A549 treated with ZK216348 at 1 μM for 4 hours (cell line): Measurements from ENCODE around the gene PRAMEF2. TPM values are rescaled to one million over a fixed set of nuclear protein-coding genes. Genes with fewer than 3 reads are reported as not detected.

ENCODE experiments used
- total RNA-seq: library from RNA; stranded (reverse); fragments of 200-300 nt; extraction: Qiagen RNA extraction; gene quantifications from 5 replicates; pipeline ENCODE4 v1.2.3, GENCODE V29; 2022; ENCODE audit warnings: low read depth

The PRAMEF2 gene, protein sequence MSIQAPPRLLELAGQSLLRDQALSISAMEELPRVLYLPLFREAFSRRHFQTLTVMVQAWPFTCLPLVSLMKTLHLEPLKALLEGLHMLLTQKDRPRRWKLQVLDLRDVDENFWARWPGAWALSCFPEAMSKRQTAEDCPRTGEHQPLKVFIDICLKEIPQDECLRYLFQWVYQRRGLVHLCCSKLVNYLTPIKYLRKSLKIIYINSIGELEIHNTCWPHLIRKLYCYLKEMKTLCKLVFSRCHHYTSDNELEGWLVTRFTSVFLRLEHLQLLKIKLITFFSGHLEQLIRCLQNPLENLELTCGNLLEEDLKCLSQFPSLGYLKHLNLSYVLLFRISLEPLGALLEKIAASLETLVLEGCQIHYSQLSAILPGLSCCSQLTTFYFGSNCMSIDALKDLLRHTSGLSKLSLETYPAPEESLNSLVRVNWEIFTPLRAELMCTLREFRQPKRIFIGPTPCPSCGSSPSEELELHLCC
- not detected in 5 replicates for total RNA-seq

DNA sequence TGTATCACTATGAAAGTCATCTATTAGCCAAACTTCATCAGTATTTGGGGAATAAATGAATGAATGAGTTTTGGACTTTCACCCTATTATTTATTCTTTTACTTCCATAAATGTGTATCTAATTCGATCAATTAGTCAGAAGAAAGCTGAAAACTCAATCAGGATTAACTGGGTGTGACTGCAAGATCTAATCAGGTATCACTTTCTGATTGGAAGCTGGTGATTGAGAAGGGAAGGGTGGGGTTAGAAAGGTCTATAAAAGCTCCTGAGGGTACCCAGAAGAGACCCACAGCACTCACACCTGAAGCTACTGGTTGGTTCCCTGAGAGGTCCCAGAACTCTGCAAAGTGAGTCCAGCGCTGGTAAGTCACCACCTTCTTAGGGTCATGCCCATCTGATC is at the start of gene PRAMEF2:
Gene PRAMEF2, plus strand, starts transcription at position 301 of the 400 bp plus-strand sequence. CDS start 1,924 bp downstream, outside the sequence.

DNA sequence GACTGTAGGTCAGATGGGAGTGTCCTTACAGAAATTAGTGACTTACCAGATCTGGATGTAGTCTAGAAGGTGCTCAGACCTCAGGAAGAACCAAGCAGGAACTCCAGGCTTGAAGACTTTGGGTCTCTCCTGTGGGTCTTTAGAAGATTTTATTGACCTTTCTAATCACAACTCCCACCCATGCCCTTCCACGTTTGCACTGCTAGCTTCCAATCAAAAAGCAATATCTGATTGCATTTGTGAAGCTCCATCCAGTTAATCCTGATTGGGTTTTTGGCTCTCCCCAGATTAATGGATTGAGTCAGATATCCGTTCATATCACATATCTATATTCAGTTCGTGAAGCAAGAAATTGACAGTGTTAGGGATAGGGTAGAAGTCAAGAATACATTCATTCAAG is 25.6 kb upstream of the PRAMEF2 start, which contains the start of gene PRAMEF11:
Gene PRAMEF11, minus strand, starts transcription at position 101 of the 400 bp plus-strand sequence. CDS start 2,621 bp downstream, outside the sequence.

DNA sequence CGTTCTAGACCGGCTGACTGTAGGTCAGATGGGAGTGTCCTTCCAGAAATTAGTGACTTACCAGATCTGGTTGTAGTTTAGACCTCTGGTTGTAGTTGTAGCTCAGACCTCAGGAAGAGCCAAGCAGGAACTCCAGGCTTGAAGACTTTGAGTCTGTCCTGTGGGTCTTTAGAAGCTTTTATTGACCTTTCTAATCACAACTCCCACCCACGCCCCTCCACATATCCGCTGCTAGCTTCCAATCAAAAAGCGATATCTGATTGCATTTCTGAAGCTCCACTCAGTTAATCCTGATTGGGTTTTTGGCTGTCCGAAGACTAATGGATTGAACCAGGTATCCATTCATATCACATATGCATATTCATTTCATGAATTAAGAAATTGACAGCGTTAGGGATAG is 8.3 kb upstream of the PRAMEF2 start, which contains the start of gene HNRNPCL1:
Gene HNRNPCL1, minus strand, starts transcription at position 101 of the 400 bp plus-strand sequence. CDS start 431 bp downstream, outside the sequence.

DNA sequence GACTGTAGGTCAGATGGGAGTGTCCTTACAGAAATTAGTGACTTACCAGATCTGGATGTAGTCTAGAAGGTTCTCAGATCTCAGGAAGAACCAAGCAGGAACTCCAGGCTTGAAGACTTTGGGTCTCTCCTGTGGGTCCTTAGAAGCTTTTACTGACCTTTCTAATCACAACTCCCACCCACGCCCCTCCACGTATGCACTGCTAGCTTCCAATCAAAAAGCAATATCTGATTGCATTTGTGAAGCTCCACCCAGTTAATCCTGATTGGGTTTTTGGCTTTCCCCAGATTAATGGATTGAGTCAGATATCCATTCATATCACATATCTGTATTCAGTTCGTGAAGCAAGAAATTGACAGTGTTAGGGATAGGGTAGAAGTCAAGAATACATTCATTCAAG is 29.2 kb downstream of the PRAMEF2 start, which contains the start of gene PRAMEF4:
Gene PRAMEF4, minus strand, starts transcription at position 101 of the 400 bp plus-strand sequence. CDS start 2,807 bp downstream, outside the sequence.

DNA sequence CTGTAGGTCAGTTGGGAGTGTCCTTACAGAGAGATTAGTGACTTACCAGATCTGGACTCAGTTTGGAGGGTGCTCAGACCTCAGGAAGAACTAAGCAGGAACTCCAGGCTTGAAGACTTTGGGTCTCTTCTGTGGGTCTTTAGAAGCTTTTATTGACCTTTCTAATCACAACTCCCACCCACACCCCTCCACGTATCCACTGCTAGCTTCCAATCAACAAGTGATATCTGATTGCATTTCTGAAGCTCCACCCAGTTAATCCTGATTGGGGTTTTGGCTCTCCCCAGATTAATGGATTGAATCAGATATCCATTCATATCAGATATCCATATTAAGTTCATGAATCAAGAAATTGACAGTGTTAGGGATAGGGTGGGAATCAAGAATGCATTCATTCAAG is 41.3 kb downstream of the PRAMEF2 start, which contains the start of gene PRAMEF10:
Gene PRAMEF10, minus strand, starts transcription at position 101 of the 400 bp plus-strand sequence. CDS start 2,423 bp downstream, outside the sequence.

Other genes starting within 250 kb of the PRAMEF2 start
- gene DHRS3, start 238.9 kb upstream of the PRAMEF2 start, total RNA-seq, result 44.3 to 62.2 TPM (median 56.5 TPM) in 5 replicates
- gene AADACL4, start 213.0 kb upstream of the PRAMEF2 start, total RNA-seq, result not detected in 5 replicates
- not detected in 5 replicates for gene AADACL3, start 141.0 kb upstream of the PRAMEF2 start, total RNA-seq
- not detected in 5 replicates for gene CFAP107, start 110.9 kb upstream of the PRAMEF2 start, total RNA-seq
- not detected in 5 replicates for gene PRAMEF12, start 83.3 kb upstream of the PRAMEF2 start, total RNA-seq
- not detected in 5 replicates for gene PRAMEF1, start 65.7 kb upstream of the PRAMEF2 start, total RNA-seq
- gene PRAMEF11, start 25.7 kb upstream of the PRAMEF2 start, total RNA-seq, result not detected in 5 replicates
- gene HNRNPCL1, start 8.4 kb upstream of the PRAMEF2 start, total RNA-seq, result not detected in 5 replicates
- gene PRAMEF4, start 29.1 kb downstream of the PRAMEF2 start, total RNA-seq, result not detected in 5 replicates
- not detected in 5 replicates for gene PRAMEF10, start 41.2 kb downstream of the PRAMEF2 start, total RNA-seq
- gene PRAMEF7, start 59.5 kb downstream of the PRAMEF2 start, total RNA-seq, result not detected in 5 replicates
- not detected in 5 replicates for gene PRAMEF6, start 90.5 kb downstream of the PRAMEF2 start, total RNA-seq
- gene PRAMEF27, start 199.5 kb downstream of the PRAMEF2 start, total RNA-seq, result not detected in 5 replicates
- gene HNRNPCL3, start 203.7 kb downstream of the PRAMEF2 start, total RNA-seq, result not detected in 5 replicates
- not detected in 5 replicates for gene PRAMEF25, start 213.7 kb downstream of the PRAMEF2 start, total RNA-seq